Endothelial cell of umbilical vein (primary cell): ENCODE results near the gene ADCY7.

Experiments used
- EZH2 ChIP-seq: IDR thresholded peaks from 2 replicates; pipeline ENCODE4 v1.6.1; 2012; ENCODE audit warnings: borderline replicate concordance, low read depth, mild to moderate bottlenecking, moderate library complexity, low read length, inconsistent platforms; ENCODE audit not compliant: severe bottlenecking
- POLR2A ChIP-seq: IDR thresholded peaks from 2 replicates; pipeline ENCODE4 v1.6.1; 2012; ENCODE audit warnings: low read depth, mild to moderate bottlenecking, control low read depth, low read length
- TF ChIP-seq, protein P1 (sequence below), 2 donors: IDR thresholded peaks; 1 replicate in 1 of 2; 2 replicates in 1 of 2; pipeline ENCODE4 v1.5.1; 2011; ENCODE audit warnings: low read length in 2 of 2, mild to moderate bottlenecking in 2 of 2, moderate library complexity in 2 of 2, control low read depth in 1 of 2, inconsistent platforms in 1 of 2, low read depth in 1 of 2; ENCODE audit not compliant: insufficient read depth in 1 of 2; ENCODE audit errors: extremely low read depth in 1 of 2

DNA sequence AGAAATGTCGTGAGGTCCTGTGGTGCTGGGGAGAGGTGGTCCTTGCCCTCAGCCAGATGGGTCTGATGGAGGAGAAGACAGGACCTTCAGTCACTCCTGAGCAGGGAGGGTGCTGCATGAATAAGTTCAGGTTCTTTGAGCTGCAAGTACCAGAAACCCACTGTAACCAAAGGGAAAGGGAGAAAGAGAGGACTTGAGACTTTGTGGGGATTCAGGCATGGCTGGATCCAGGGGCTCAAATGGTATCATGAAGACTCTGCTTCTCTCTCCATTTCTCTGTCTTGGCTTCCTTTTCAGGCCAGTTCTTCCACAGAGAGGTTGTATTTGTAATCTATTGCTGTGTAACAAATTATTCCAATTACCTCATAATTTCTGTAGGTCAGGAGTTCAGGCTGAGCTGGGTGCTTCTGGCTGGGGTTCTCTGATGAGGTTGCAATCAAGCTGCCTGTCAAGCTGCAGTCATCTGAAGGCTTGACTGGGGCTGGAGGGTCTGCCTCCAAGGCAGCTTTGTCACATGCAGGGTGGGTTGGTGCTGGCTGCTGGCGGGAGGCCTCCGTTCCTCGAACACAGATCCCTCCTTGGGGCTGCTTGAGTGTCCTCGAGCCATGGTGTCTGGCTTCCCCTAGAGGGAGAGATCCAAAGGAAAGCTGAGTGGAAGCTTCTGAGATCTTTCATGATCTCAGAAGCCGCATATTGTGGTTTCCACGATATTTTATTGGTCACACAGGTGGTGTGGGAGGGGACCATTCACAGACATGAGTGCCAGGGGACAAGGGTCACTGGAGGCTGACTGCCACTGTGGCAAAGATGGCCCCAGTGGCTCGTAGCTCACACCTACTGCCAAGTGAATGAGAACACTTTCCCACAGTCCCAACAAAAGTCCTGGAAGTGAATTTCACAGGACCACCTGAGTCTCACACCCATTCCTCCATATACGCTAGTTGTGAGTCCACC is 5.9 kb upstream of the ADCY7 start:
- TF ChIP-seq, protein P1, sequence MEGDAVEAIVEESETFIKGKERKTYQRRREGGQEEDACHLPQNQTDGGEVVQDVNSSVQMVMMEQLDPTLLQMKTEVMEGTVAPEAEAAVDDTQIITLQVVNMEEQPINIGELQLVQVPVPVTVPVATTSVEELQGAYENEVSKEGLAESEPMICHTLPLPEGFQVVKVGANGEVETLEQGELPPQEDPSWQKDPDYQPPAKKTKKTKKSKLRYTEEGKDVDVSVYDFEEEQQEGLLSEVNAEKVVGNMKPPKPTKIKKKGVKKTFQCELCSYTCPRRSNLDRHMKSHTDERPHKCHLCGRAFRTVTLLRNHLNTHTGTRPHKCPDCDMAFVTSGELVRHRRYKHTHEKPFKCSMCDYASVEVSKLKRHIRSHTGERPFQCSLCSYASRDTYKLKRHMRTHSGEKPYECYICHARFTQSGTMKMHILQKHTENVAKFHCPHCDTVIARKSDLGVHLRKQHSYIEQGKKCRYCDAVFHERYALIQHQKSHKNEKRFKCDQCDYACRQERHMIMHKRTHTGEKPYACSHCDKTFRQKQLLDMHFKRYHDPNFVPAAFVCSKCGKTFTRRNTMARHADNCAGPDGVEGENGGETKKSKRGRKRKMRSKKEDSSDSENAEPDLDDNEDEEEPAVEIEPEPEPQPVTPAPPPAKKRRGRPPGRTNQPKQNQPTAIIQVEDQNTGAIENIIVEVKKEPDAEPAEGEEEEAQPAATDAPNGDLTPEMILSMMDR (IDR thresholded peaks at IDR 0.05; ENCODE audit: extremely low read depth in 1 of 2, insufficient read depth in 1 of 2, low read depth in 1 of 2, low read length in 2 of 2): no peak
- TF ChIP-seq POLR2A (no peak), EZH2 (no peak)
